Liver (tissue), 9 donors: Measurements from ENCODE around the gene CDKN3. TPM values are rescaled to one million over a fixed set of nuclear protein-coding genes. Genes with fewer than 3 reads are reported as not detected.

Experiments used
- DNase-seq: peaks from one replicate; pipeline ENCODE4 v3.0.0-alpha.2; 2017; ENCODE audit warnings: low spot score
- H3K27ac ChIP-seq, 2 donors: one replicate each; pipeline ENCODE4 v1.7.0; 2013; ENCODE audit warnings: inconsistent platforms in 2 of 2, low read length in 2 of 2, control low read depth in 1 of 2, low read depth in 1 of 2, mild to moderate bottlenecking in 1 of 2
- H3K27me3 ChIP-seq, 4 donors: one replicate each; pipeline versions ENCODE4 v1.6.1 to v1.7.0; 2013; ENCODE audit warnings: low read length in 3 of 4, inconsistent platforms in 1 of 4, mild to moderate bottlenecking in 1 of 4, moderate library complexity in 1 of 4; ENCODE audit not compliant: control insufficient read depth in 4 of 4, insufficient read depth in 4 of 4
- H3K36me3 ChIP-seq, 4 donors: one replicate each; pipeline versions ENCODE4 v1.6.1 to v1.7.0; 2013; ENCODE audit warnings: low read length in 3 of 4, mild to moderate bottlenecking in 3 of 4, low read depth in 1 of 4, moderate library complexity in 1 of 4; ENCODE audit not compliant: control insufficient read depth in 4 of 4, insufficient read depth in 3 of 4
- H3K4me1 ChIP-seq, 4 donors: one replicate each; pipeline versions ENCODE4 v1.6.1 to v1.7.0; 2013; ENCODE audit warnings: low read length in 3 of 4, mild to moderate bottlenecking in 3 of 4, moderate library complexity in 1 of 4; ENCODE audit not compliant: control insufficient read depth in 4 of 4, insufficient read depth in 4 of 4
- H3K4me3 ChIP-seq, 3 donors: one replicate each; pipeline versions ENCODE4 v1.6.1 to v1.7.0; 2013; ENCODE audit warnings: low read length in 3 of 3, control low read depth in 1 of 3, low read depth in 1 of 3, mild to moderate bottlenecking in 1 of 3
- H3K9ac ChIP-seq, 2 donors: one replicate each; pipeline ENCODE4 v1.7.0; 2013; ENCODE audit warnings: low read length in 2 of 2, mild to moderate bottlenecking in 2 of 2, moderate library complexity in 2 of 2, control low read depth in 1 of 2, low read depth in 1 of 2
- H3K9me3 ChIP-seq, 4 donors: one replicate each; pipeline versions ENCODE4 v1.6.1 to v1.7.0; 2013; ENCODE audit warnings: low read length in 3 of 4; ENCODE audit not compliant: control insufficient read depth in 4 of 4
- ATF3 ChIP-seq: IDR thresholded peaks from 2 replicates; pipeline ENCODE4 v1.6.1; 2016; ENCODE audit warnings: antibody characterized with exemption
- FOXA1 ChIP-seq: IDR thresholded peaks from 2 replicates; pipeline ENCODE4 v1.6.1; 2016; ENCODE audit warnings: antibody characterized with exemption
- FOXA2 ChIP-seq: IDR thresholded peaks from 2 replicates; pipeline ENCODE4 v1.6.1; 2016; ENCODE audit warnings: antibody characterized with exemption
- GABPA ChIP-seq, 2 donors: IDR thresholded peaks in 1 of 2; conservative IDR thresholded peaks in 1 of 2; 2 replicates each; pipeline ENCODE4 v1.6.1; 2016; ENCODE audit warnings: antibody characterized with exemption in 2 of 2, mild to moderate bottlenecking in 1 of 2, moderate library complexity in 1 of 2
- HNF4A ChIP-seq, 2 donors: conservative IDR thresholded peaks; 2 replicates each; pipeline ENCODE4 v1.6.1; 2016; ENCODE audit warnings: antibody characterized with exemption in 2 of 2, mild to moderate bottlenecking in 2 of 2
- HNF4G ChIP-seq: IDR thresholded peaks from 2 replicates; pipeline ENCODE4 v1.6.1; 2016; ENCODE audit warnings: antibody characterized with exemption
- JUND ChIP-seq, 2 donors: IDR thresholded peaks; 2 replicates each; pipeline ENCODE4 v1.6.1; 2016; ENCODE audit warnings: antibody characterized with exemption in 2 of 2
- NR2F2 ChIP-seq: IDR thresholded peaks from 2 replicates; pipeline ENCODE4 v1.6.1; 2016; ENCODE audit warnings: antibody characterized with exemption
- RAD21 ChIP-seq, 2 donors: IDR thresholded peaks; 2 replicates each; pipeline ENCODE4 v1.6.1; 2016; ENCODE audit warnings: antibody characterized with exemption in 2 of 2, mild to moderate bottlenecking in 2 of 2
- RXRA ChIP-seq, 2 donors: IDR thresholded peaks; 2 replicates each; pipeline ENCODE4 v1.6.1; 2017 to 2018; ENCODE audit warnings: antibody characterized with exemption in 2 of 2, mild to moderate bottlenecking in 1 of 2
- SP1 ChIP-seq: IDR thresholded peaks from 2 replicates; pipeline ENCODE4 v1.6.1; 2018; ENCODE audit warnings: antibody characterized with exemption, mild to moderate bottlenecking
- TAF1 ChIP-seq: conservative IDR thresholded peaks from 2 replicates; pipeline ENCODE4 v1.6.1; 2016; ENCODE audit warnings: antibody characterized with exemption, mild to moderate bottlenecking
- YY1 ChIP-seq: IDR thresholded peaks from 2 replicates; pipeline ENCODE4 v1.6.1; 2016; ENCODE audit warnings: antibody characterized with exemption, mild to moderate bottlenecking
- WGBS: extraction: QIAGEN DNeasy Blood & Tissue Kit; methylation state at CpG from one replicate; pipeline ENCODE4 v1.1.7; 2013; 5-methylcytosine and 5-hydroxymethylcytosine counted together
- polyA plus RNA-seq, 2 donors: library from polyadenylated mRNA; stranded (reverse) in 1 of 2; unstranded in 1 of 2; fragments of 200-250 nt in 1 of 2; fragments of >200 nt in 1 of 2; fragmentation: Nextera tagmentation in 1 of 2; extraction: Ambion mirVana in 1 of 2; gene quantifications; one replicate each; pipeline versions ENCODE4 v1.2.1 to v1.2.3, GENCODE V29; 2013 to 2015
- total RNA-seq, 2 donors: library from RNA; depleted of rRNA; stranded (reverse); fragments of >200 nt; gene quantifications; one replicate each; pipeline ENCODE4 v1.2.3, GENCODE V29; 2014
- TF ChIP-seq, protein P1 (sequence below): fragments of 150-350 bp; IDR thresholded peaks from 2 replicates; pipeline ENCODE4 v1.5.1; 2017; ENCODE audit warnings: improper control_type of control experiment, low read depth, low read length; ENCODE audit not compliant: missing input control
- TF ChIP-seq, protein P2 (sequence below): IDR thresholded peaks from 2 replicates; pipeline ENCODE4 v1.6.1; 2016; ENCODE audit warnings: antibody characterized with exemption, mild to moderate bottlenecking
- TF ChIP-seq, protein P3 (sequence below): IDR thresholded peaks from 2 replicates; pipeline ENCODE4 v1.6.1; 2016; ENCODE audit warnings: antibody characterized with exemption
- TF ChIP-seq, protein P4 (sequence below): IDR thresholded peaks from 2 replicates; pipeline ENCODE4 v1.6.1; 2016; ENCODE audit warnings: antibody characterized with exemption
- donor health status: healthy.
- donor health status: healthy.
- donor health status: healthy.
- donor health status: healthy.
- donor health status: healthy.

The CDKN3 gene
- total and polyA plus RNA-seq, 4 donors, result 0.50 to 33.9 (median 2.8) TPM

- no peak for DNase-seq
- H3K9ac ChIP-seq, result no peak overlapping the region
- no peaks in the 10 kb centered on the region for H3K27me3 ChIP-seq
- H3K27ac ChIP-seq, result no peak overlapping the region
- TF ChIP-seq GABPA (IDR thresholded peaks at IDR 0.05 in 1 of 2, conservative IDR thresholded peaks at IDR 0.05 in 1 of 2), result no peak
- no peak for TF ChIP-seq FOXA1
- TF ChIP-seq SP1, result no peak
- TF ChIP-seq, protein P1, sequence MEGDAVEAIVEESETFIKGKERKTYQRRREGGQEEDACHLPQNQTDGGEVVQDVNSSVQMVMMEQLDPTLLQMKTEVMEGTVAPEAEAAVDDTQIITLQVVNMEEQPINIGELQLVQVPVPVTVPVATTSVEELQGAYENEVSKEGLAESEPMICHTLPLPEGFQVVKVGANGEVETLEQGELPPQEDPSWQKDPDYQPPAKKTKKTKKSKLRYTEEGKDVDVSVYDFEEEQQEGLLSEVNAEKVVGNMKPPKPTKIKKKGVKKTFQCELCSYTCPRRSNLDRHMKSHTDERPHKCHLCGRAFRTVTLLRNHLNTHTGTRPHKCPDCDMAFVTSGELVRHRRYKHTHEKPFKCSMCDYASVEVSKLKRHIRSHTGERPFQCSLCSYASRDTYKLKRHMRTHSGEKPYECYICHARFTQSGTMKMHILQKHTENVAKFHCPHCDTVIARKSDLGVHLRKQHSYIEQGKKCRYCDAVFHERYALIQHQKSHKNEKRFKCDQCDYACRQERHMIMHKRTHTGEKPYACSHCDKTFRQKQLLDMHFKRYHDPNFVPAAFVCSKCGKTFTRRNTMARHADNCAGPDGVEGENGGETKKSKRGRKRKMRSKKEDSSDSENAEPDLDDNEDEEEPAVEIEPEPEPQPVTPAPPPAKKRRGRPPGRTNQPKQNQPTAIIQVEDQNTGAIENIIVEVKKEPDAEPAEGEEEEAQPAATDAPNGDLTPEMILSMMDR, result no peak
- no peak for TF ChIP-seq HNF4A (conservative IDR thresholded peaks at IDR 0.05)
- TF ChIP-seq, protein P2, sequence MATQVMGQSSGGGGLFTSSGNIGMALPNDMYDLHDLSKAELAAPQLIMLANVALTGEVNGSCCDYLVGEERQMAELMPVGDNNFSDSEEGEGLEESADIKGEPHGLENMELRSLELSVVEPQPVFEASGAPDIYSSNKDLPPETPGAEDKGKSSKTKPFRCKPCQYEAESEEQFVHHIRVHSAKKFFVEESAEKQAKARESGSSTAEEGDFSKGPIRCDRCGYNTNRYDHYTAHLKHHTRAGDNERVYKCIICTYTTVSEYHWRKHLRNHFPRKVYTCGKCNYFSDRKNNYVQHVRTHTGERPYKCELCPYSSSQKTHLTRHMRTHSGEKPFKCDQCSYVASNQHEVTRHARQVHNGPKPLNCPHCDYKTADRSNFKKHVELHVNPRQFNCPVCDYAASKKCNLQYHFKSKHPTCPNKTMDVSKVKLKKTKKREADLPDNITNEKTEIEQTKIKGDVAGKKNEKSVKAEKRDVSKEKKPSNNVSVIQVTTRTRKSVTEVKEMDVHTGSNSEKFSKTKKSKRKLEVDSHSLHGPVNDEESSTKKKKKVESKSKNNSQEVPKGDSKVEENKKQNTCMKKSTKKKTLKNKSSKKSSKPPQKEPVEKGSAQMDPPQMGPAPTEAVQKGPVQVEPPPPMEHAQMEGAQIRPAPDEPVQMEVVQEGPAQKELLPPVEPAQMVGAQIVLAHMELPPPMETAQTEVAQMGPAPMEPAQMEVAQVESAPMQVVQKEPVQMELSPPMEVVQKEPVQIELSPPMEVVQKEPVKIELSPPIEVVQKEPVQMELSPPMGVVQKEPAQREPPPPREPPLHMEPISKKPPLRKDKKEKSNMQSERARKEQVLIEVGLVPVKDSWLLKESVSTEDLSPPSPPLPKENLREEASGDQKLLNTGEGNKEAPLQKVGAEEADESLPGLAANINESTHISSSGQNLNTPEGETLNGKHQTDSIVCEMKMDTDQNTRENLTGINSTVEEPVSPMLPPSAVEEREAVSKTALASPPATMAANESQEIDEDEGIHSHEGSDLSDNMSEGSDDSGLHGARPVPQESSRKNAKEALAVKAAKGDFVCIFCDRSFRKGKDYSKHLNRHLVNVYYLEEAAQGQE, result no peak
- TF ChIP-seq RXRA (IDR thresholded peaks at IDR 0.05), result no peak
- TF ChIP-seq HNF4G, result no peak
- TF ChIP-seq, protein P3, sequence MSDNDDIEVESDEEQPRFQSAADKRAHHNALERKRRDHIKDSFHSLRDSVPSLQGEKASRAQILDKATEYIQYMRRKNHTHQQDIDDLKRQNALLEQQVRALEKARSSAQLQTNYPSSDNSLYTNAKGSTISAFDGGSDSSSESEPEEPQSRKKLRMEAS, result no peak
- TF ChIP-seq ATF3, result no peak
- TF ChIP-seq RAD21 (IDR thresholded peaks at IDR 0.05), result no peak
- TF ChIP-seq FOXA2, result no peak
- no peak for TF ChIP-seq YY1
- no peak for TF ChIP-seq TAF1
- TF ChIP-seq NR2F2, result no peak
- TF ChIP-seq, protein P4, sequence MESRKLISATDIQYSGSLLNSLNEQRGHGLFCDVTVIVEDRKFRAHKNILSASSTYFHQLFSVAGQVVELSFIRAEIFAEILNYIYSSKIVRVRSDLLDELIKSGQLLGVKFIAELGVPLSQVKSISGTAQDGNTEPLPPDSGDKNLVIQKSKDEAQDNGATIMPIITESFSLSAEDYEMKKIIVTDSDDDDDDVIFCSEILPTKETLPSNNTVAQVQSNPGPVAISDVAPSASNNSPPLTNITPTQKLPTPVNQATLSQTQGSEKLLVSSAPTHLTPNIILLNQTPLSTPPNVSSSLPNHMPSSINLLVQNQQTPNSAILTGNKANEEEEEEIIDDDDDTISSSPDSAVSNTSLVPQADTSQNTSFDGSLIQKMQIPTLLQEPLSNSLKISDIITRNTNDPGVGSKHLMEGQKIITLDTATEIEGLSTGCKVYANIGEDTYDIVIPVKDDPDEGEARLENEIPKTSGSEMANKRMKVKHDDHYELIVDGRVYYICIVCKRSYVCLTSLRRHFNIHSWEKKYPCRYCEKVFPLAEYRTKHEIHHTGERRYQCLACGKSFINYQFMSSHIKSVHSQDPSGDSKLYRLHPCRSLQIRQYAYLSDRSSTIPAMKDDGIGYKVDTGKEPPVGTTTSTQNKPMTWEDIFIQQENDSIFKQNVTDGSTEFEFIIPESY, result no peak
- TF ChIP-seq JUND (IDR thresholded peaks at IDR 0.05), result no peak
- H3K4me1 ChIP-seq, result no peaks in the 10 kb centered on the region
- peaks cover 0 to 1% (median 0%) of the 10 kb centered on the region in 4 donors for H3K9me3 ChIP-seq
- 91% methylated on average over 4 of the region's 4 CpGs for WGBS
- H3K36me3 ChIP-seq, result no peaks in the 10 kb centered on the region
- no peak overlapping the region for H3K4me3 ChIP-seq
Observed at GRCh38 chr14:54385556-54385955, 11.3 kb upstream of the CDKN3 start.

DNA sequence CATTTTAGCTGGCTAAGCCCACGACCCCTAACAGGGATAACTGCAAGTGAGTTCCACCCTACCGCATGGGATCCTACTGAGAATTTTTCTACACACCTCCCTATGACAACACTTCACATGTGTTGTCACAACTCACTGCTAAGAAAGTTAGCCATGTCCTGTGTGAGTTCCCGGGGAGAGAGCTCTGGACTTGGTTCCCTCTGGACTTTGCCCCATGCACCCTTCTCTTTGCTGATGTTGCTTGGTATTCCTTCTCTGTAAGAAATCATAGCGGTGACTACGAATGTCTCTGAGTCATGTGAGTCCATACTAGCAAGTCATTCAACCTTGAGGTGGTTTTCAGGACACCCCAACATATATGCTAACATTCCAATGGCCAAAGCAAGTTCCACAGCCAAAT lies 9.5 kb upstream of the CDKN3 start:
- no peak for TF ChIP-seq GABPA (IDR thresholded peaks at IDR 0.05 in 1 of 2, conservative IDR thresholded peaks at IDR 0.05 in 1 of 2)
- TF ChIP-seq HNF4A (conservative IDR thresholded peaks at IDR 0.05), result peak; percentile 22 to 64
- no peaks in the 10 kb centered on the region for H3K9me3 ChIP-seq
- H3K4me1 ChIP-seq, result no peaks in the 10 kb centered on the region
- no peak overlapping the region for H3K9ac ChIP-seq
- no peaks in the 10 kb centered on the region for H3K36me3 ChIP-seq
- no peaks in the 10 kb centered on the region for H3K27me3 ChIP-seq
- no peak for DNase-seq
- H3K27ac ChIP-seq, result no peak overlapping the region
- 53% methylated on average over 5 of the region's 5 CpGs for WGBS
- H3K4me3 ChIP-seq, result no peak overlapping the region
